NT2/D1 (cell line): ENCODE measurements around the gene TTLL7.

Experiments
- YY1 ChIP-seq: IDR thresholded peaks from 2 replicates; pipeline ENCODE4 v1.6.1; 2011; ENCODE audit not compliant: insufficient read length, insufficient read depth
- ZNF274 ChIP-seq: IDR thresholded peaks from 2 replicates; pipeline ENCODE4 v1.6.1; 2011; ENCODE audit warnings: mild to moderate bottlenecking, low read depth, low read length

DNA sequence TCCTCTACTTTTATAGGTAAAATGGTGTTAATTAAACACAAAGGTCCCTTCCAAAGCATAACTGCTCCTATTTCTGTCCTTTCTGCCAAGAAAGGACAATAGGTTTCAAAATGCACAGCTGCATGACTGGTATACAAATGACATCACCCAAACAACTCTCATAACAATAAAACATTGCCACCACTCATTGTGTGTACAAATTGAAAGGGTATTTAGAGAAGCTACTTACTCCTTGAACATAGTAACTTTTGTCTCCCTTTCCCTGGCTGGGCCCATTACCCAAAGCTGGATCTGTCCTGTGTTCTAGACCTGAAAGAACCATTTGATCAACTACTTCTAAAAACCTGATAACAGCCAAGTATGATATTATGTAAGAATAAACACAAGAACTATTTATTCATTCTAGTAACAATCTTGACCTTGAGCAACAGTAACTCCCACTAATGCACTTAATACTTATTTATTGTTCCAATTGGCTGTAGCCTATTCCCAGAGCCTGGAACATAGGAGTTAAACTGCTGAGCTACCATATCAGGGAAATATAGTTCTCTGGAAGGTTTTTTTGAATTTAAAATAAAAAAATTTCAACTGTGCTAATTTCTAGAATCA lies 38.2 kb downstream of the TTLL7 start:
- TF ChIP-seq ZNF274 (no peak), YY1 (no peak)
